ENCODE measurements around the gene DNAH14. TPM values are rescaled to one million over a fixed set of nuclear protein-coding genes. Genes with fewer than 3 reads are reported as not detected.

Gene DNAH14
- total and polyA plus RNA-seq, 10 of the 15 experiments (the other 5 are each of a cell fraction or from before 2014, with no cell fraction given), result 2.0 to 7.9 (median 4.8) TPM

DNA sequence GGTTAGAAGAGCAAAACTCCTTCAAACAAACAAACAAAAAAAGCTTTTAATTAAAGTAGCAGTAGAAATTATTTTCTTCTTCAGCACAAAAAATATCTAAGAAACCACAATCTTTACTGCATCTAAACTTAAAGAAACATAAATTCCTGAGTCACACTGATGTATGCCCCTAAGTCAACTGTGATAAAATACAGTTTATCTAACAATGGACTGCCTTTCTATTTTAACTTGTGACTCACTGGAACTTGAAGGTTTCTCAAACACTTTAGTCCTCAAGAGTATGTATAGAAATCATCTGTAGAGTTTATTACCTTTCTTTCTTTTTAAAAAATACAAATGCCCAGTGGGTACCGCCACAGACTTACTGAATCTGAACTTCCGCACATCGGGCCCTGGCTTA is 412.2 kb downstream of the DNAH14 start (continued):
- TF ChIP-seq, protein P1, sequence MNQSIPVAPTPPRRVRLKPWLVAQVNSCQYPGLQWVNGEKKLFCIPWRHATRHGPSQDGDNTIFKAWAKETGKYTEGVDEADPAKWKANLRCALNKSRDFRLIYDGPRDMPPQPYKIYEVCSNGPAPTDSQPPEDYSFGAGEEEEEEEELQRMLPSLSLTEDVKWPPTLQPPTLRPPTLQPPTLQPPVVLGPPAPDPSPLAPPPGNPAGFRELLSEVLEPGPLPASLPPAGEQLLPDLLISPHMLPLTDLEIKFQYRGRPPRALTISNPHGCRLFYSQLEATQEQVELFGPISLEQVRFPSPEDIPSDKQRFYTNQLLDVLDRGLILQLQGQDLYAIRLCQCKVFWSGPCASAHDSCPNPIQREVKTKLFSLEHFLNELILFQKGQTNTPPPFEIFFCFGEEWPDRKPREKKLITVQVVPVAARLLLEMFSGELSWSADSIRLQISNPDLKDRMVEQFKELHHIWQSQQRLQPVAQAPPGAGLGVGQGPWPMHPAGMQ (IDR thresholded peaks at IDR 0.05; ENCODE audit: borderline replicate concordance), result no peak
- TF ChIP-seq YBX1 (IDR thresholded peaks at IDR 0.05) (no peak), TARDBP (IDR thresholded peaks at IDR 0.05; ENCODE audit: borderline replicate concordance) (no peak), BACH1 (IDR thresholded peaks at IDR 0.05; ENCODE audit: borderline replicate concordance) (no peak)

DNA sequence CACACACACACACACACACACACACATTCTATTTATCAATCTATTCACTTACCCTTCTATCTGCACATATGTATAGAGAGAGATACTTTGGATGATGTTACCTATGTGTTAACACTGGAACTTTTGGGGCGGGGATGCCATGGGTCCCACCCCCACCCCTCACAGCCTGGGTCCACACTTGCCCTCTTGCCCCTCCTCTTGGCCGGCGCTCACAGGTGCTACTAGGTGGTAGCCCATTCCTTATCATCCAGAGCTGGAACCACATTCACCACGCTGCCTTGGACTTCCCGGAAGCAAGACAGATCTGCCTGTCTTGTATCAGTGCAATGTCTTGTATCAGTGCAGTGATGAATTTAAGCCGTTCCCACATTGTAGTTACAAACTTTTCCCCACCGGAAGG is 413.2 kb downstream of the DNAH14 start:
- Histone ChIP-seq H3K79me2 (ENCODE audit: control insufficient read depth, insufficient read depth, low read length) (no peaks in the 10 kb centered on the region), H3K27ac (ENCODE audit: control insufficient read depth, insufficient read depth) (no peak overlapping the region), H3K36me3 (ENCODE audit: control insufficient read depth in 2 of 2, insufficient read depth in 2 of 2, low read length in 1 of 2) (no peaks in the 10 kb centered on the region), H2AFZ (ENCODE audit: control insufficient read depth, low read depth, low read length) (no peak overlapping the region), H3K9ac (ENCODE audit: control insufficient read depth, insufficient read depth, low read length) (no peak overlapping the region), H3K27me3 (replicated peaks in 1 of 2; ENCODE audit: control insufficient read depth in 2 of 2, insufficient read depth in 2 of 2, low read length in 1 of 2) (no peaks in the 10 kb centered on the region; a peak in 1 of 4 replicates), H3K4me1 (ENCODE audit: control insufficient read depth, insufficient read depth, low read length) (no peaks in the 10 kb centered on the region), H3K4me2 (ENCODE audit: control insufficient read depth, insufficient read depth) (no peak overlapping the region), H3K9me3 (replicated peaks; ENCODE audit: control insufficient read depth, insufficient read depth, low read length) (no peaks in the 10 kb centered on the region), H4K20me1 (ENCODE audit: control insufficient read depth, insufficient read depth) (no peaks in the 10 kb centered on the region), H3K4me3 (no peak overlapping the region)
- intact Hi-C loops (cut with micrococcal nuclease; ENCODE audit: unreplicated experiment), result loop anchor here (1.0 kb wide), 1 partner anchor 23 kb away; no protein-coding TSS in a partner anchor
- no peak; the same call in 2 of the 3 replicates for ATAC-seq
- in situ Hi-C loops (cut with MboI), result no loop called here
- SMC1A ChIA-PET (ENCODE audit: uncharacterized antibody, unreplicated experiment), result interaction anchor here (0.6 to 1.0 kb wide), 2 partner anchors 24 to 281 kb away, joined by 3 to 6 read pairs; no protein-coding TSS in a partner anchor
- no TSS peak for BruUV-seq (replicated peaks)
- WGBS (ENCODE audit: insufficient coverage, insufficient replicate concordance, low lambda C conversion rate, missing lambda C conversion rate), result 34% methylated on average over 7 of the region's 7 CpGs
- DNase-seq (ENCODE audit: low read depth, low spot score), result no peak
- RAD21 ChIA-PET (ENCODE audit: unreplicated experiment), result no interaction called here
- POLR2A ChIA-PET, result no interaction called here
- FAIRE-seq, result no peak
- CTCF ChIA-PET, result interaction anchor here (1.0 kb wide), 2 partner anchors 17 to 24 kb away, joined by 3 to 6 read pairs; no protein-coding TSS in a partner anchor
- no peak for TF ChIP-seq IKZF2 (IDR thresholded peaks at IDR 0.05)
- TF ChIP-seq, protein P2, sequence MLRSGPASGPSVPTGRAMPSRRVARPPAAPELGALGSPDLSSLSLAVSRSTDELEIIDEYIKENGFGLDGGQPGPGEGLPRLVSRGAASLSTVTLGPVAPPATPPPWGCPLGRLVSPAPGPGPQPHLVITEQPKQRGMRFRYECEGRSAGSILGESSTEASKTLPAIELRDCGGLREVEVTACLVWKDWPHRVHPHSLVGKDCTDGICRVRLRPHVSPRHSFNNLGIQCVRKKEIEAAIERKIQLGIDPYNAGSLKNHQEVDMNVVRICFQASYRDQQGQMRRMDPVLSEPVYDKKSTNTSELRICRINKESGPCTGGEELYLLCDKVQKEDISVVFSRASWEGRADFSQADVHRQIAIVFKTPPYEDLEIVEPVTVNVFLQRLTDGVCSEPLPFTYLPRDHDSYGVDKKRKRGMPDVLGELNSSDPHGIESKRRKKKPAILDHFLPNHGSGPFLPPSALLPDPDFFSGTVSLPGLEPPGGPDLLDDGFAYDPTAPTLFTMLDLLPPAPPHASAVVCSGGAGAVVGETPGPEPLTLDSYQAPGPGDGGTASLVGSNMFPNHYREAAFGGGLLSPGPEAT (IDR thresholded peaks at IDR 0.05; ENCODE audit: low read depth), result no peak
- TF ChIP-seq CHD1 (IDR thresholded peaks at IDR 0.05; ENCODE audit: low read depth, low read length), result no peak
- TF ChIP-seq CREM (IDR thresholded peaks at IDR 0.05; ENCODE audit: low read depth), result no peak
- TF ChIP-seq, protein P3, sequence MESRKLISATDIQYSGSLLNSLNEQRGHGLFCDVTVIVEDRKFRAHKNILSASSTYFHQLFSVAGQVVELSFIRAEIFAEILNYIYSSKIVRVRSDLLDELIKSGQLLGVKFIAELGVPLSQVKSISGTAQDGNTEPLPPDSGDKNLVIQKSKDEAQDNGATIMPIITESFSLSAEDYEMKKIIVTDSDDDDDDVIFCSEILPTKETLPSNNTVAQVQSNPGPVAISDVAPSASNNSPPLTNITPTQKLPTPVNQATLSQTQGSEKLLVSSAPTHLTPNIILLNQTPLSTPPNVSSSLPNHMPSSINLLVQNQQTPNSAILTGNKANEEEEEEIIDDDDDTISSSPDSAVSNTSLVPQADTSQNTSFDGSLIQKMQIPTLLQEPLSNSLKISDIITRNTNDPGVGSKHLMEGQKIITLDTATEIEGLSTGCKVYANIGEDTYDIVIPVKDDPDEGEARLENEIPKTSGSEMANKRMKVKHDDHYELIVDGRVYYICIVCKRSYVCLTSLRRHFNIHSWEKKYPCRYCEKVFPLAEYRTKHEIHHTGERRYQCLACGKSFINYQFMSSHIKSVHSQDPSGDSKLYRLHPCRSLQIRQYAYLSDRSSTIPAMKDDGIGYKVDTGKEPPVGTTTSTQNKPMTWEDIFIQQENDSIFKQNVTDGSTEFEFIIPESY (IDR thresholded peaks at IDR 0.05), result no peak
- no peak for TF ChIP-seq FOXM1 (IDR thresholded peaks at IDR 0.05; ENCODE audit: low read depth, low read length)
- no peak for TF ChIP-seq NFYB (IDR thresholded peaks at IDR 0.05; ENCODE audit: insufficient read depth, low read depth, low read length)
- no peak for TF ChIP-seq JUNB (IDR thresholded peaks at IDR 0.05)
- TF ChIP-seq, protein P4, sequence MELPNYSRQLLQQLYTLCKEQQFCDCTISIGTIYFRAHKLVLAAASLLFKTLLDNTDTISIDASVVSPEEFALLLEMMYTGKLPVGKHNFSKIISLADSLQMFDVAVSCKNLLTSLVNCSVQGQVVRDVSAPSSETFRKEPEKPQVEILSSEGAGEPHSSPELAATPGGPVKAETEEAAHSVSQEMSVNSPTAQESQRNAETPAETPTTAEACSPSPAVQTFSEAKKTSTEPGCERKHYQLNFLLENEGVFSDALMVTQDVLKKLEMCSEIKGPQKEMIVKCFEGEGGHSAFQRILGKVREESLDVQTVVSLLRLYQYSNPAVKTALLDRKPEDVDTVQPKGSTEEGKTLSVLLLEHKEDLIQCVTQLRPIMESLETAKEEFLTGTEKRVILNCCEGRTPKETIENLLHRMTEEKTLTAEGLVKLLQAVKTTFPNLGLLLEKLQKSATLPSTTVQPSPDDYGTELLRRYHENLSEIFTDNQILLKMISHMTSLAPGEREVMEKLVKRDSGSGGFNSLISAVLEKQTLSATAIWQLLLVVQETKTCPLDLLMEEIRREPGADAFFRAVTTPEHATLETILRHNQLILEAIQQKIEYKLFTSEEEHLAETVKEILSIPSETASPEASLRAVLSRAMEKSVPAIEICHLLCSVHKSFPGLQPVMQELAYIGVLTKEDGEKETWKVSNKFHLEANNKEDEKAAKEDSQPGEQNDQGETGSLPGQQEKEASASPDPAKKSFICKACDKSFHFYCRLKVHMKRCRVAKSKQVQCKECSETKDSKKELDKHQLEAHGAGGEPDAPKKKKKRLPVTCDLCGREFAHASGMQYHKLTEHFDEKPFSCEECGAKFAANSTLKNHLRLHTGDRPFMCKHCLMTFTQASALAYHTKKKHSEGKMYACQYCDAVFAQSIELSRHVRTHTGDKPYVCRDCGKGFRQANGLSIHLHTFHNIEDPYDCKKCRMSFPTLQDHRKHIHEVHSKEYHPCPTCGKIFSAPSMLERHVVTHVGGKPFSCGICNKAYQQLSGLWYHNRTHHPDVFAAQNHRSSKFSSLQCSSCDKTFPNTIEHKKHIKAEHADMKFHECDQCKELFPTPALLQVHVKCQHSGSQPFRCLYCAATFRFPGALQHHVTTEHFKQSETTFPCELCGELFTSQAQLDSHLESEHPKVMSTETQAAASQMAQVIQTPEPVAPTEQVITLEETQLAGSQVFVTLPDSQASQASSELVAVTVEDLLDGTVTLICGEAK (IDR thresholded peaks at IDR 0.05; ENCODE audit: borderline replicate concordance), result no peak
- TF ChIP-seq SREBF2 (IDR thresholded peaks at IDR 0.05; ENCODE audit: low read length), result no peak

Measured in GM12878 (cell line).